ENCODE data around the gene BCAS1. TPM values are rescaled to one million over a fixed set of nuclear protein-coding genes. Genes with fewer than 3 reads are reported as not detected.

BCAS1 gene
- polyA plus RNA-seq, 1 of the 3 experiments (the other 2 are of a cell fraction) = not detected

DNA sequence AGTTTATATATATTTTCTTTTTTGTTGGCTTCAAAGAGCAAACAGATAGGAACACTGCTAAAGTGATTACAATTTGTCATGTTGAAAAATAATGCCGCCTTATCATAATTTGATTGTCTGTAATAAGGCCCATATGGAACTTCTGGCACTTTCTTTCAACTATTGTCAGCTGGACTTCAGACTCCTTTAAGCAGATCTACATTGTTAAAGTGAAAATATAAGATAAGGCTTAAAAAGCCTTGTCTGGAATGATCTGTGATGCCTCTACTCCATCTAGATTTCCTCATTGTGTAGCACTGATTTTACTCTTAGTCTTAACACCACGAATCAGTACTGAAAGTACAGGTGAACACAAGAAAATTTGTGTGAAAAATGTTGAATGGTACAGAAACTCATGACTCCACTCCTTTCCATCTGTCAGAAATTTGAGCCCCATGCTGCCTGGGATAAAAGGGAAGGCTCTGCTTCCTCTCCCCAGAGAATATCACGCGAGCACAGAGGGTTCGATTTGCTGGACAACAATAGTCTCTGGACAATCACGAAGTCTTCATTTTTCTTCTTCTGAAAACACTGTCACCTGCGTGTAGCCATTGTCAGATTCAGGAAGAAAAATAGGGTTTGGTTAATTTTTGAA, 56.0 kb downstream of the BCAS1 start:
- H3K9ac ChIP-seq = no peak overlapping the region
- peaks cover 0 to 16% of the 10 kb centered on the region in 2 experiments; a peak in 3 of 4 replicates for H3K4me1 ChIP-seq (ENCODE audit: control insufficient read depth in 1 of 2, insufficient read depth in 2 of 2, low read depth in 1 of 2, low read length in 1 of 2)
- POLR2A ChIA-PET = no interaction called here
- no peaks in the 10 kb centered on the region for H3K9me2 ChIP-seq
- no peaks in the 10 kb centered on the region for H3F3A ChIP-seq (replicated peaks; ENCODE audit: insufficient read depth)
- TF ChIP-seq, protein P1, sequence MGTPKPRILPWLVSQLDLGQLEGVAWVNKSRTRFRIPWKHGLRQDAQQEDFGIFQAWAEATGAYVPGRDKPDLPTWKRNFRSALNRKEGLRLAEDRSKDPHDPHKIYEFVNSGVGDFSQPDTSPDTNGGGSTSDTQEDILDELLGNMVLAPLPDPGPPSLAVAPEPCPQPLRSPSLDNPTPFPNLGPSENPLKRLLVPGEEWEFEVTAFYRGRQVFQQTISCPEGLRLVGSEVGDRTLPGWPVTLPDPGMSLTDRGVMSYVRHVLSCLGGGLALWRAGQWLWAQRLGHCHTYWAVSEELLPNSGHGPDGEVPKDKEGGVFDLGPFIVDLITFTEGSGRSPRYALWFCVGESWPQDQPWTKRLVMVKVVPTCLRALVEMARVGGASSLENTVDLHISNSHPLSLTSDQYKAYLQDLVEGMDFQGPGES (IDR thresholded peaks at IDR 0.05; ENCODE audit: low read depth, low read length) = no peak
- TF ChIP-seq TEAD4 (IDR thresholded peaks at IDR 0.05; ENCODE audit: borderline replicate concordance, insufficient read depth) (no peak), SMC3 (IDR thresholded peaks at IDR 0.05; ENCODE audit: low read depth, low read length) (no peak), RAD21 (IDR thresholded peaks at IDR 0.05; ENCODE audit: low read length) (no peak), CHD2 (IDR thresholded peaks at IDR 0.05; ENCODE audit: low read length, partially characterized antibody) (peak; percentile 22), TAF1 (IDR thresholded peaks at IDR 0.05; ENCODE audit: borderline replicate concordance, low read depth, low read length) (no peak), RXRA (IDR thresholded peaks at IDR 0.05; ENCODE audit: borderline replicate concordance, low read depth) (no peak), EP300 (IDR thresholded peaks at IDR 0.05; ENCODE audit: borderline replicate concordance in 1 of 2, low read depth in 1 of 2, low read length in 1 of 2) (peak in 1 of 2 experiments; percentile 78; a peak in 1 of 4 replicates), FOXJ3 (CRISPR knock-in tag; IDR thresholded peaks at IDR 0.05) (no peak), RCOR1 (IDR thresholded peaks at IDR 0.05; ENCODE audit: low read length) (peak; percentile 85), SIN3A (IDR thresholded peaks at IDR 0.05; ENCODE audit: borderline replicate concordance, low read depth, low read length) (no peak), TCF12 (IDR thresholded peaks at IDR 0.05) (no peak), JUND (IDR thresholded peaks at IDR 0.05) (no peak), POLR2AphosphoS5 (IDR thresholded peaks at IDR 0.05; ENCODE audit: low read depth, low read length) (no peak), EZH2phosphoT487 (IDR thresholded peaks at IDR 0.05; ENCODE audit: borderline replicate concordance, low read depth) (no peak), YY1 (IDR thresholded peaks at IDR 0.05; ENCODE audit: low read depth) (no peak), GATA2 (CRISPR knock-in tag; IDR thresholded peaks at IDR 0.05) (peak; percentile 64), NFIC (IDR thresholded peaks at IDR 0.05; ENCODE audit: borderline replicate concordance) (no peak), MXI1 (IDR thresholded peaks at IDR 0.05; ENCODE audit: low read depth, low read length) (no peak)
- TF ChIP-seq, protein P2, sequence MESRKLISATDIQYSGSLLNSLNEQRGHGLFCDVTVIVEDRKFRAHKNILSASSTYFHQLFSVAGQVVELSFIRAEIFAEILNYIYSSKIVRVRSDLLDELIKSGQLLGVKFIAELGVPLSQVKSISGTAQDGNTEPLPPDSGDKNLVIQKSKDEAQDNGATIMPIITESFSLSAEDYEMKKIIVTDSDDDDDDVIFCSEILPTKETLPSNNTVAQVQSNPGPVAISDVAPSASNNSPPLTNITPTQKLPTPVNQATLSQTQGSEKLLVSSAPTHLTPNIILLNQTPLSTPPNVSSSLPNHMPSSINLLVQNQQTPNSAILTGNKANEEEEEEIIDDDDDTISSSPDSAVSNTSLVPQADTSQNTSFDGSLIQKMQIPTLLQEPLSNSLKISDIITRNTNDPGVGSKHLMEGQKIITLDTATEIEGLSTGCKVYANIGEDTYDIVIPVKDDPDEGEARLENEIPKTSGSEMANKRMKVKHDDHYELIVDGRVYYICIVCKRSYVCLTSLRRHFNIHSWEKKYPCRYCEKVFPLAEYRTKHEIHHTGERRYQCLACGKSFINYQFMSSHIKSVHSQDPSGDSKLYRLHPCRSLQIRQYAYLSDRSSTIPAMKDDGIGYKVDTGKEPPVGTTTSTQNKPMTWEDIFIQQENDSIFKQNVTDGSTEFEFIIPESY (IDR thresholded peaks at IDR 0.05; ENCODE audit: borderline replicate concordance, low read depth) = no peak
- TF ChIP-seq, protein P3, sequence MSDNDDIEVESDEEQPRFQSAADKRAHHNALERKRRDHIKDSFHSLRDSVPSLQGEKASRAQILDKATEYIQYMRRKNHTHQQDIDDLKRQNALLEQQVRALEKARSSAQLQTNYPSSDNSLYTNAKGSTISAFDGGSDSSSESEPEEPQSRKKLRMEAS (IDR thresholded peaks at IDR 0.05; ENCODE audit: low read depth) = no peak
- TF ChIP-seq, protein P4, sequence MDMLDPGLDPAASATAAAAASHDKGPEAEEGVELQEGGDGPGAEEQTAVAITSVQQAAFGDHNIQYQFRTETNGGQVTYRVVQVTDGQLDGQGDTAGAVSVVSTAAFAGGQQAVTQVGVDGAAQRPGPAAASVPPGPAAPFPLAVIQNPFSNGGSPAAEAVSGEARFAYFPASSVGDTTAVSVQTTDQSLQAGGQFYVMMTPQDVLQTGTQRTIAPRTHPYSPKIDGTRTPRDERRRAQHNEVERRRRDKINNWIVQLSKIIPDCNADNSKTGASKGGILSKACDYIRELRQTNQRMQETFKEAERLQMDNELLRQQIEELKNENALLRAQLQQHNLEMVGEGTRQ (IDR thresholded peaks at IDR 0.05; ENCODE audit: borderline replicate concordance, low read depth, low read length) = no peak
- TF ChIP-seq, protein P5, sequence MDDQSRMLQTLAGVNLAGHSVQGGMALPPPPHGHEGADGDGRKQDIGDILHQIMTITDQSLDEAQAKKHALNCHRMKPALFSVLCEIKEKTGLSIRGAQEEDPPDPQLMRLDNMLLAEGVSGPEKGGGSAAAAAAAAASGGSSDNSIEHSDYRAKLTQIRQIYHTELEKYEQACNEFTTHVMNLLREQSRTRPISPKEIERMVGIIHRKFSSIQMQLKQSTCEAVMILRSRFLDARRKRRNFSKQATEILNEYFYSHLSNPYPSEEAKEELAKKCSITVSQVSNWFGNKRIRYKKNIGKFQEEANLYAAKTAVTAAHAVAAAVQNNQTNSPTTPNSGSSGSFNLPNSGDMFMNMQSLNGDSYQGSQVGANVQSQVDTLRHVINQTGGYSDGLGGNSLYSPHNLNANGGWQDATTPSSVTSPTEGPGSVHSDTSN (IDR thresholded peaks at IDR 0.05) = no peak
- peak; percentile 8 for DNase-seq
- H3K27ac ChIP-seq (ENCODE audit: low read depth in 2 of 2, low read length in 1 of 2) = peak overlapping the region in 1 of 2 experiments; percentile 93; a peak in 2 of 4 replicates
- H3K36me3 ChIP-seq (replicated peaks in 1 of 2; ENCODE audit: control insufficient read depth in 1 of 2, insufficient read depth in 2 of 2, low read length in 1 of 2) = no peaks in the 10 kb centered on the region
- no peaks in the 10 kb centered on the region for H3K79me2 ChIP-seq (ENCODE audit: insufficient read depth)
- no peaks in the 10 kb centered on the region for H4K20me1 ChIP-seq (ENCODE audit: insufficient read depth)
- no peak overlapping the region for H3K4me3 ChIP-seq (ENCODE audit: low read depth in 2 of 2, low read length in 1 of 2)
- H3K9me3 ChIP-seq = no peaks in the 10 kb centered on the region
- H3K27me3 ChIP-seq (ENCODE audit: insufficient read depth) = no peaks in the 10 kb centered on the region
- H3K4me2 ChIP-seq = no peak overlapping the region
- CTCF ChIA-PET = interaction anchor here (0.8 to 1.8 kb wide), 2 partner anchors 15 to 89 kb away, joined by 3 read pairs; no protein-coding TSS in a partner anchor
- WGBS (ENCODE audit: low lambda C conversion rate) = 60% methylated on average over 7 of the region's 7 CpGs
- H2AFZ ChIP-seq (ENCODE audit: low read depth) = no peak overlapping the region

Data from SK-N-SH (cell line).